NCI-H2227 treated with DMSO at 0.1 percent for 48 hours (cell line): ENCODE results near the gene DCST2.
"Not testable (repeated sequence)": the region's sequence is repeated elsewhere in the genome, so short reads cannot be mapped to it uniquely, and the experiment has no call there.

Experiments
- DNase-seq: peaks from one replicate; lab custom pipeline; 2025; lab: John Stamatoyannopoulos, UW

DCST2 gene

GRCh38 chr1:154996966-154997701 lies 36.4 kb downstream of the DCST2 start:
- DNase-seq = no peak

GRCh38 chr1:154995301-154995983 lies 38.1 kb downstream of the DCST2 start:
- DNase-seq = peak; percentile 17

DNA sequence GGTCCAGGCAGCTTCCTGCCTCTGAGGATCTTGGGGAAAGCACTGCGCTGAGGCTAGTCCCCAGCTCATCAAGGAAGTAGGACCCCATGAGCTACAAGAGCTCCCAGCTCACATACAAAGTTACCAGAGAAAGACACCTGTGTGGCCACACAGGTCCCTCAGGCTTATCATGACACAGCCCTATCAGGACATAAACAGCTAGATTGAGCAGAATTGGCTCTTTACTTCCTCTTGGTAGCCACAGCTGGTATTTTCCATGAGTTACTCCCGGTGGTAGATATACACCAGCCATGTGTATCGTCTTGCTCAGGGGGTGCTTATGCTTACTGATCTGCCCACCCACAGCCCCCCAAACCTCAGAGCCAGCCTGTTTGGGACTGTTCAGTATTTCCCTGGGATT lies 39.0 kb downstream of the DCST2 start:
- DNase-seq = no peak

DNA sequence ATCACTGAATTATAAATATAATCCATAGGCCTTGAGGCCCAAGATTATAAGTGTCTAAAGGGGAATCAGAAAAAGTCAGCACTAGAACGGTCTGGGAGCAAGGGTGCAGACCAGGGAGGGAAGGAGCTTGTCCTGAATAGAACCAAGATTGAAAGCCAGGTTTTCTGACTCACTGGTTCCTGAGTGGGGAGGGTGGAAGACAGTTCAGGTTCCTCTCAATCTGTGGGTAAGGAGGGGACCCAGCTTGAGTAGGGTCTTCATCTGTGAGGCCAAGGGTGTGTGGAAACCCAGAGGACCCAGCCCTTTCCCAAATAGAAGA lies 39.4 kb downstream of the DCST2 start:
- no peak for DNase-seq

- DNase-seq = no peak
Observed at GRCh38 chr1:154993572-154994268, 39.9 kb downstream of the DCST2 start, which contains the start of gene LENEP. Gene LENEP (plus strand): TSS chr1:154993586. CDS start chr1:154993608, 22 bp downstream.

- DNase-seq = no peak
Observed at GRCh38 chr1:154992721-154993571, 40.6 kb downstream of the DCST2 start.

DNA sequence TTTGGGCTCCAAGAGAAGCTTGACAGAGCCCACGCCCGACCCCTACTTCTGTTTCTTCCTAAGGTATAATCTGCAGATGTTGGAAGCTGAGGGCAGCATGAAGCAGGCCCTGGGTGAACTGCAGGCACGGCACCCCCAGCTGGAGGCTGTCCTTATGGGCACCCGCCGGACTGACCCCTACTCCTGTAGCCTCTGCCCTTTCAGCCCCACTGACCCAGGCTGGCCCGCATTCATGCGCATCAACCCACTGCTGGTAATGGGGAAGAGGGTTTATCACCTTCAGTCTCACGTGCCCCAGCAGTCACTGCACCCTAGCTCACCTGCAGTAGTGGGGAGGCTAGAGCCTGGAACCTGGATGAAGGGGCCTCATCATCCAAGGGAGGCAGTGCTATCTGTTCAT lies 43.3 kb downstream of the DCST2 start:
- DNase-seq = no peak

DNA sequence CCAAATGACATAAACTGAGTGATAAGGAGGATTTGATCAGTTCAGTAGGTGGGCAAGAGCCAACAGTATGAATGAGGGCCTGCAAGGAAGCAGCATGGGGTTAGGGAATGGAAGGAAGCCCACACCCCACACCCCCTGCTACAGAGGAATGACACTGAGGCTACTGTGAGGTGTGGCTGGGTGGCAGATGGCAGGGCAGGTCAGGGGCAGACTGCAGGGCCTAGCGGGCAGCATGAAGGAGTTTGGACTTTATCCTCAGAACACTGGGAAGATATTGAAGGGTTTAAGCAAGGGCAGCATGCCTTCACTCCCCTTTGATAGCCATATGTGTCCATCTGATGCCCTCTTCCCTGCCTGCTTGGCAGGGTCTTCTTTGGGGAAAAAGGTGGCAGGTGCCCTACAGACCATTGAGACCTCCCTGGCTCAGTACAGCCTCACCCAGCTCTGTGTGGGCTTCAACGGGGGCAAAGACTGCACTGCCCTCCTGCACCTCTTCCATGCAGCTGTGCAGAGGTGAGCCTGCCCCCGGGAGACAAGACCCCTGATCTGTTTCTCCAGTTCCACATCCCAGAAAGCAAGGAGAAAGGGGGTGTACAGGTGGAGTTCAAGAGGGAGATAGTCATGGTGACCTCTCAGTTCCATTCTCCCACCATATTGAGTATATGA lies 44.3 kb downstream of the DCST2 start:
- no peak for DNase-seq

DNA sequence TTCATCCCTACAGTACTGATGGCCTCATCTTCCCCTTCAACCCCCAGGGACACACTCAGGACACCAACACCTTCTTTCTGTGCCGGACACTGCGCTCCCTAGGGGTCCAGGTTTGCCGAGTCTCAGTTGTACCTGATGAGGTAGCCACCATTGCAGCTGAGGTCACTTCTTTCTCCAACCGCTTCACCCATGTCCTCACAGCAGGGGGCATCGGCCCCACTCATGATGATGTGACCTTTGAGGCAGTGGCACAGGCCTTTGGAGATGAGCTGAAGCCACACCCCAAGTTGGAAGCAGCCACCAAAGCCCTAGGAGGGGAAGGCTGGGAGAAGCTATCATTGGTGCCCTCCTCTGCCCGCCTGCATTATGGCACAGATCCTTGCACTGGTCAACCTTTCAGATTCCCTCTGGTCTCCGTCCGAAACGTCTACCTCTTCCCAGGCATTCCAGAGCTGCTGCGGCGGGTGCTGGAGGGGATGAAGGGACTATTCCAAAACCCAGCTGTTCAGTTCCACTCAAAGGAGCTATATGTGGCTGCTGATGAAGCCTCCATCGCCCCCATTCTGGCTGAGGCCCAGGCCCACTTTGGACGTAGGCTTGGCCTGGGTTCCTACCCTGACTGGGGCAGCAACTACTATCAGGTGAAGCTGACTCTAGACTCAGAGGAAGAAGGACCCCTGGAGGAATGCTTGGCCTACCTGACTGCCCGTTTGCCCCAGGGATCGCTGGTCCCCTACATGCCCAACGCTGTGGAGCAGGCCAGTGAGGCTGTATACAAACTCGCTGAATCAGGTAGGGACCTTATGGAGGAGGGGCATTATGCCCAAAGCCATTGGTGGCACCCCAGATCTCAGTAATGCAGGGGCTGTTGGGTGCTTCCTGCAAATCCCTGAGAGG lies 45.3 kb downstream of the DCST2 start:
- no peak for DNase-seq

GRCh38 chr1:154987326-154987725 lies 46.3 kb downstream of the DCST2 start:
- no peak for DNase-seq

GRCh38 chr1:154986736-154987135 lies 46.8 kb downstream of the DCST2 start:
- DNase-seq = not testable (repeated sequence)

- no peak for DNase-seq
Observed at GRCh38 chr1:154983776-154984466, 49.7 kb downstream of the DCST2 start.

DNA sequence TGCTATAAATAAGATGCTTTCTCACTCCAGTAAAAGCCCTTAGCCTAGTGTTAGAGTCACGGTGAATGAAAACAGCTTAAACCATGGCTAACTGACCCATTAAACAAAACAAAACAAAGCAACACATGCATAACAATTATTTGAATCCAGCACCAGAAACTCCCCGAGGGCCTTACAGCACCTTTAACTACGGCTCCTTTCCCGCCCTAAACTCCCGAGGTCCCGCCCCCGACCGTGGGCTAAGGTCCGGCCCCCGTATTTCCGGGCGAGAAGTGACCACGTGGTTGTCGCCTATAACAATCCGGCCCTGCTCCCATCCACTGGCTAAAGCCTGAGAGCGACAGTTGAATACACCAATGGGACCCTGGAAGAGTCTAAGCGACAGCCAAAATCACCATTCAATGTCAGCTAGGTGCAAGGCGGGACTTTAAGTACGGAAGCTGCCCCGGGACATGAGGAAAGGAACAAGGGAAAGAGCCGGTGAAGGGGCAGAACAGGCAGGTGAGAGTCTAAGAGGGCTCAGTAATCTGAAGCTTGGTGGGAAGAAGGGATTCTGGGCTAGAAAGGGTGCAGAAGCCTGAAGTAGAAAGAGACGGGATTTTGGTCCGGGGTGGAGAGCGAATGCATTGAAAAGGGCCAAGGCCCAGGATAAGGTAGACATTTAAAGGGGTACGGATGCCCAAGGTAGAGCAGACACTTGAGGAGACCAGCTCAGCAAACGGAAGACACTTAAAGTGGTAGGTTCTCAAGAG lies 50.5 kb downstream of the DCST2 start, which contains the start of gene FLAD1:
FLAD1 (plus strand) TSS at position 448 of the 752 bp plus-strand sequence. CDS start 351 bp downstream, outside the sequence.
- DNase-seq = peak; percentile 99

GRCh38 chr1:154982341-154982740 lies 51.2 kb downstream of the DCST2 start:
- DNase-seq = no peak

GRCh38 chr1:154978360-154978759 lies 55.2 kb downstream of the DCST2 start:
- no peak for DNase-seq

DNA sequence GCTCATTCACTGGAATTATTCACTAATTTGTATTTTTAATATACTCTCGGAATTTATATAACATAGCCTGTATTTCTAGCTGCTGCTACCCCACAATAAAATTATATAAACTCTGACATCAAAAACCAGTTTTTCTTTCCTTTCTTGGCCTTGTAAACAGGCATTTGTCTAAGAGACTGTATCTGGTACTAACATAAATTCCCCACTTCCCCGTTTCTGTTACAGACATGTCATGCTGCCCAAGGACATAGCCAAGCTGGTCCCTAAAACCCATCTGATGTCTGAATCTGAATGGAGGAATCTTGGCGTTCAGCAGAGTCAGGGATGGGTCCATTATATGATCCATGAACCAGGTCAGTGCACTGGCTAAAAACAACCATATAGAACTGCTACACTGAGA lies 55.8 kb downstream of the DCST2 start:
- not testable (repeated sequence) for DNase-seq

DNA sequence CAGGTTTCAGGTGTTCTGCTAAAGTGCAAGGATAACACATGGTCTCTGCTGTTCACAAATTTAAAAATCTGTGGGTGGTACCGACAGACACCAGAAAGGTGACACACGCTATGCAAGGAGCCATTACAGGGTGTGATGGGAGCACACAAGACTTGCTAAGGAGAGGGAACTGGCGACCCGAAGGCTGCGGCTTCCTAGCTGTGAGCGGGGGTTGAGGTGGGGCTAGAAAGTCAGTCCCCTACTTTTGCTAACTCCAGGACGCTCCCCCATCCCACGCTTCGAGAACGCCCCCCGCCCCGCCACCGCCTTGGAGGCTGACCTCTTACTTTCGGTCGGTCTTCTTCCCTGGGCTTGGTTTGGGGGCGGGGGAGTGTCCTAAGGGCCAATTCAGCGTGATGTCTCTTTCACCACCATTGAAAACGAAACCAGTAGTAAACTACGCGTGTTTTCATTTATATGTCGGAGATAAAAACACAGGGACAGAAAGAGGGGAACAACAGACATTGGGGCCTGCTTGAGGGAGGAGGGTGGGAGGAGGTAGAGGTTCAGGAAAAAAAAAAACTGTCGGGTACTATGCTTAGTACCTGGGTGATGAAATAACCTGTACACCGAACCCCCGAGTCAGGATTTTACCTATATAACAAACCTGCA lies 58.0 kb downstream of the DCST2 start:
- DNase-seq = peak; percentile 23

DNA sequence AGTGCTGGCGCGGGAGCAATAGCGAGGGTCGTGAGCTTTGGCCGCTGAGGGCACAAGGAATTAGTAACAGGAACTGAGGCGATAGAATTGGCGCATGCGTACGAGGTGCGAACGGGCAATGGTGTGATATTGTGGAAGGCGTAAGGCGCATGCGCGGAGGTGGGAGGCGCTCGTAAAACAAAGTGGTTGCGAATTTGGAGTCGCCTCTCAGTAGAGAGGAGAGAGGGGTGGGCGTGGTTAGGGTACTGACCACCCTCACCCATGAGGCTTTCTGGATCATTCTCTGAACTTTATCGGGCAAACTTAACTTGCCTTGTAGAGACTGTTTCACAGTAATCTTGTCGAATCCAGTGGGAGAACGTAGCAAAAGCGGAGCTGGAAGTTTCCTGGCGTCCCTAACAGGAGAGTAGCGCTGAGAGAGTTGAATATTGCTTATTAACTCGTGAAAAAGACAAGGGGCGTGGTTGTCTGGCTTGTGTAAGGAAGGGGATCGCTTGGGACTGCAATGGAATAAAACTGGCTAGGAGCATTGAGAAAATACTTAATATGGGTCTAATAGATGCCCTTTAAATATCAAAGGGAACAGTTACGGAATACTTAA lies 58.7 kb downstream of the DCST2 start:
- DNase-seq = peak; percentile 99
